Activated CD4-positive, alpha-beta T cell treated with anti-CD3 and anti-CD28 coated beads for 4 hours (primary cell): ENCODE data around the gene SHISAL2B.
"Not testable (repeated sequence)": the region's sequence is repeated elsewhere in the genome, so short reads cannot be mapped to it uniquely, and the experiment has no call there.

Source experiments
- DNase-seq, 2 donors: peaks; one replicate each; pipeline ENCODE4 v3.0.0-alpha.2; 2020

The SHISAL2B gene

DNA sequence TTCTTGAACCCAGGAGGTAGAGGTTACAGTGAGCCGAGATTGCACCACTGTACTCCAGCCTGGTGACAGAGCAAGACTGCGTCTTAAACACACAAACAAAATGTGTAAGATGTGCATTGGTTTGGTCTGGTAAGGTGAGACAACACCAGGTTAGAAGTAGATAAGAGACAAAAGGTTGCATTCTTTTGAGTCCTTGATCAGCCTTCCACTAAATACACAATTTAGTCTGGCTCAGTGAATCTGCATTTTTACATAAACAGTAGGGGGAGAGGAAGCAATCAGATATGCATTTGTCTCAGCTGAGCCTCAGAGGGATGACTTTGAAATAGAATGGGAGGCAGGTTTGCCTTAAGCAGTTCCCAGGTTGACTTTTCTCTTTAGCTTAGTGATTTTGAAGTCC is 15.8 kb downstream of the SHISAL2B start:
- DNase-seq = not testable (repeated sequence)

GRCh38 chr5:64707191-64707590 is 16.9 kb downstream of the SHISAL2B start:
- DNase-seq = no peak

GRCh38 chr5:64714495-64714894 is 24.2 kb downstream of the SHISAL2B start:
- not testable (repeated sequence) for DNase-seq

GRCh38 chr5:64722588-64722987 is 32.3 kb downstream of the SHISAL2B start:
- DNase-seq = no peak

DNA sequence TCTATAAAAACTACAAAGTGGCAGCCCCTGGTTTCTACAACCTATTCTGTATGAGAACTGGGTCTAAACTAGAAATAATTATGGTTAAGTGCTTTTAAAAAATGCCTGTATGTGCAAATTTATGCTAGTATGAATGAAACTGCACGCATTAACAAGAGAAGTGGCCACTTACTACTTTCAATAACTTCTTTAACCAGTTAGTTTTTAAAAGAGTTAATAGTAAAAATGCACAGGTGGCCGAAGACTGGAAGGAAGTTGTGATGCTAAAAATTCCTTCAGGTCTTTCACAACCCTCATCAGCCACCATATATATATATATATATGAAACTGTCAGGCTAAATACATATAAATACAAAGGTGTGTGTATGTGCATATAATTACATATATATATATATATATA is 36.8 kb downstream of the SHISAL2B start:
- DNase-seq = no peak

DNA sequence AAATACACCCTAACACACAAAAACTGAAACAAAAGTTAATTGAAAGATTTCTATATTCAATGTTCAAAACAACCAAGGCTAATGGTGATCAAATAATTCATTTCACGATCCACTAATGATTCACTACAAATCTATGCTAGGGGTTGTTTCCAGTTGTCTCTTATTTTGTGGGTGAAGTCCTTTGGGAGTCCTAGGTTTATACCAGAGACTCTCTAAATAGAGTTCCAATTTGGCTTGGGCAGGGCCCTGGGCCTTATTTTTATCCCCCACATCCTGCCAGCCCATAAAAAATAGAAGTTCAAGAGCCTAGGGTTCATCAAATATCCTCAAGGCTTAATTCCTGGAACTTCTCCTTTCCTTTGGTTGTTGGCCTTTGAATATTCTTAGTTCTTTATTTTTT is 52.1 kb downstream of the SHISAL2B start:
- DNase-seq = no peak

DNA sequence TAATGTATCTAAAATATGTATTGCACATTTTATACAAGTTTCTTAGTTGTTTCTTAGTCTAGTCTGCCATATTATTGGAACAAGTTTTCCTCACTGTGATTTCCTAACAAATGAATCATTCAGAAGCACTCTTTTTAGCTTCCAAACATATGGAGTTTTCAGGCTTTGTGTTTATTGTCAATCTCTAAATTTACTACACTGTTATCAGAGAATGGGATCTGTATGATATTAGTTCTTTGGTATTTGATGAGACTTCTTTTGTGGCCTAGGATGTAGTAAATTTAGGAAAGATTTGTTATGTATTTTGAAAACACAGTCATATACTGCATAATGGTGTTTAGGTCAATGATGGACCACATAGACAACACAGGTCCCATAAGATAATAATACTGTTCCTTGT is 52.5 kb downstream of the SHISAL2B start:
- DNase-seq = no peak

- DNase-seq = no peak
These were observed 54.6 kb downstream of the SHISAL2B start for GRCh38 chr5:64744914-64745313.

DNA sequence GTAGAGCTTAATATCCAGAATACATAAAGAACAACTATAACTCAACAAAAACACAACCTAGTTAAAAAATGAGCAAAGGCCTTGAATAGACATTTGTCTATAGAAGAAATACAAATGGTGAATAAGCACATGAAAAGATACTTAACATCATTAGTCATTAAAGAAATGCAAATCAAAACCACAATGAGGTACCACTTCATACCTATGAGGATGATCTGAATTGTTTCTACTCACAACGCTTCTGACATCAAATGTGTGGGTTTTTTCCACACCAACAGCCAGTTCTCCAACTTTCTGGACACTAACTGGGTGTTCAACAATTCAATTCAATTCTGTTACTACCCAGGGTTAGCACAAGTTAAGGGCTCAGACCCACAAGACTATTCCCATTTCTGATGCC is 56.1 kb downstream of the SHISAL2B start:
- DNase-seq = no peak

GRCh38 chr5:64749385-64749784 is 59.1 kb downstream of the SHISAL2B start:
- DNase-seq = no peak

- DNase-seq = no peak
These were observed 63.8 kb downstream of the SHISAL2B start for GRCh38 chr5:64754066-64754465.

- no peak for DNase-seq
These were observed 68.6 kb downstream of the SHISAL2B start for GRCh38 chr5:64758901-64759300.

GRCh38 chr5:64759960-64760660 is 69.8 kb downstream of the SHISAL2B start:
- no peak for DNase-seq

- DNase-seq = no peak
These were observed 73.7 kb downstream of the SHISAL2B start for GRCh38 chr5:64763948-64764503.

DNA sequence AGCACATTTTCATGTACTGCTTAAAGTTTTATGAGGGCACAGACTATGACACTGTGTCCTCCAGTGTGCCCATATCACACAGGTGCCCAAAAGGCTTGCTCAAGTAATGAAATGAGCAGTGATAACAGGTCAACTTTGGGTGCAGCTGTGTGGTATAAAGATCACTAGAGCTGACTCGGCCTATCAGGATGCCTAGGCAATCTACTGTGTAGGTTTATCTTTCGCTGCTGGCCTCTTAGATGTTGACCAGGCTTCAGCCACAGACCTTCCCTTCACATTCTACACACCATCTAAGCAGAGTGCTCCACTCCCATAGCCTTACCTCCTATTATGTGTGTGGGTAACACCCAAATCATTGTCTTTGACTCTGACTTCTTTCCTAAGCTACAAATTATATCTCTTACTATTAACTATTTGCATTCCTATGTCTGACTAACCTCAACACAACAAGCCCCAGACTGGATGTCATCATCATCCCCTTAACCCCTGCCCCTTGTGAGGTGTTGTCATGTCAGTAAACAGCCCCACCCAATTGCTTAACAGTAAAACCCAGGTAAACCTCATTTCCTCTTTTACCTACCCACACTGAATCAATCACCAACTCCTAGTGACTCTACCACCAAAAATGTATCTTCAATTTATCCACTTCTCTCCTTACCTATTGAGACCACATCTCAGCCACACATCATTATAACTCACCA is 75.7 kb downstream of the SHISAL2B start:
- DNase-seq = no peak

DNA sequence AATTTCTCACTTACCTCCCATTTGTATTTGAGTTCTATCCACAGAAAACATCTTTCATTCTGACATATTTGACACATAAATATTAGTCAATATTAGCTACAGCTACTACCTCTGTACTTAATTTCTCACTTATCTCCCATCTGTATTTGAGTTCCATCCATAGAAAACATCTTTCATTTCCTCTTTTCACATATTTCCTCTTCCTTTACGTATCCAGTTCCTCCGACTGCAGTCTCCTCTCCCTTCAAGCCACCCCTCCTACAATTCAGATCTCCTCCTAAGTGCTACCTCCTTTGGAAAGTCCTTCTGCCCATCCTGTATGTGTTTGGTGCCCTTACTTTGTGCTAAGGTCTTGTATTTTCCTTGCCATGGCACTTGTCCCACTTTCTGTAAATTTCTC is 76.6 kb downstream of the SHISAL2B start:
- DNase-seq = no peak
